ENCODE measurements around the gene NEDD9.

NEDD9 gene

GRCh38 chr6:11276911-11277274, 44.4 kb upstream of the NEDD9 start:
- in situ Hi-C loops (cut with MboI; ENCODE audit: low pct_unique_long_range_greater_than_20kb, low sequenced_read_pairs, unreplicated experiment): no loop called here
- DNase-seq (ENCODE audit: low spot score): no peak
- no peak for TF ChIP-seq CTCF (IDR thresholded peaks at IDR 0.05; ENCODE audit: extremely low read depth, insufficient read depth, missing control alignments)

- DNase-seq (ENCODE audit: low spot score): no peak
- no peak for TF ChIP-seq CTCF (IDR thresholded peaks at IDR 0.05; ENCODE audit: extremely low read depth, insufficient read depth, missing control alignments)
- in situ Hi-C loops (cut with MboI; ENCODE audit: low pct_unique_long_range_greater_than_20kb, low sequenced_read_pairs, unreplicated experiment): no loop called here
These were observed 43.8 kb upstream of the NEDD9 start for GRCh38 chr6:11276228-11276627.

- TF ChIP-seq CTCF (IDR thresholded peaks at IDR 0.05; ENCODE audit: extremely low read depth, insufficient read depth, missing control alignments): no peak
- in situ Hi-C loops (cut with MboI; ENCODE audit: low pct_unique_long_range_greater_than_20kb, low sequenced_read_pairs, unreplicated experiment): no loop called here
- peak; percentile 65 for DNase-seq (ENCODE audit: low spot score)
These were observed 43.1 kb upstream of the NEDD9 start for GRCh38 chr6:11275598-11275997.

GRCh38 chr6:11273406-11274065, 41.1 kb upstream of the NEDD9 start:
- in situ Hi-C loops (cut with MboI; ENCODE audit: low pct_unique_long_range_greater_than_20kb, low sequenced_read_pairs, unreplicated experiment): no loop called here
- TF ChIP-seq CTCF (IDR thresholded peaks at IDR 0.05; ENCODE audit: extremely low read depth, insufficient read depth, missing control alignments): no peak
- DNase-seq (ENCODE audit: low spot score): no peak

GRCh38 chr6:11272491-11273192, 40.2 kb upstream of the NEDD9 start:
- in situ Hi-C loops (cut with MboI; ENCODE audit: low pct_unique_long_range_greater_than_20kb, low sequenced_read_pairs, unreplicated experiment): no loop called here
- no peak for DNase-seq (ENCODE audit: low spot score)
- no peak for TF ChIP-seq CTCF (IDR thresholded peaks at IDR 0.05; ENCODE audit: extremely low read depth, insufficient read depth, missing control alignments)

GRCh38 chr6:11271228-11272020, 39.0 kb upstream of the NEDD9 start:
- in situ Hi-C loops (cut with MboI; ENCODE audit: low pct_unique_long_range_greater_than_20kb, low sequenced_read_pairs, unreplicated experiment): no loop called here
- no peak for TF ChIP-seq CTCF (IDR thresholded peaks at IDR 0.05; ENCODE audit: extremely low read depth, insufficient read depth, missing control alignments)
- DNase-seq (ENCODE audit: low spot score): no peak

Data from GM13977 (cell line).